Left ventricle myocardium inferior (tissue), 1 donor: Measurements from ENCODE around the gene GANC. TPM values are rescaled to one million over a fixed set of nuclear protein-coding genes. Genes with fewer than 3 reads are reported as not detected.
"Not testable (repeated sequence)": the region's sequence is repeated elsewhere in the genome, so short reads cannot be mapped to it uniquely, and the experiment has no call there.

Experiments
- DNase-seq: peaks from one replicate; pipeline ENCODE4 v3.0.0-alpha.2; 2020
- H3K27ac ChIP-seq: fragments of 200-600 bp; replicated peaks from 2 replicates; pipeline ENCODE4 v1.8.0; 2021
- H3K27me3 ChIP-seq: fragments of 200-600 bp; 2 replicates; pipeline ENCODE4 v1.8.0; 2021; ENCODE audit warnings: low read depth
- H3K36me3 ChIP-seq: fragments of 200-600 bp; 2 replicates; pipeline ENCODE4 v1.8.0; 2021
- H3K4me1 ChIP-seq: fragments of 200-600 bp; 2 replicates; pipeline ENCODE4 v1.8.0; 2021
- H3K4me3 ChIP-seq: fragments of 200-600 bp; 2 replicates; pipeline ENCODE4 v1.8.0; 2021; ENCODE audit warnings: mild to moderate bottlenecking, moderate library complexity
- H3K9me3 ChIP-seq: fragments of 200-600 bp; replicated peaks from 2 replicates; pipeline ENCODE4 v1.8.0; 2021
- intact Hi-C: fragments of 100-400 bp; cut with micrococcal nuclease; formaldehyde crosslinking; loops from one replicate; pipeline ENCODE4 v1.11.0; 2022
- total RNA-seq: library from RNA; stranded (reverse); fragmentation: NEBNext Ultra II Directional; extraction: Animal tissue kit (Norgen Biotek cat#: 25700); gene quantifications from one replicate; pipeline ENCODE4 v1.2.1, GENCODE V29; 2021
- TF ChIP-seq, protein P1 (sequence below): fragments of 200-600 bp; IDR thresholded peaks from 2 replicates; pipeline ENCODE4 v1.8.0; 2021; ENCODE audit warnings: antibody characterized with exemption, mild to moderate bottlenecking, borderline replicate concordance
- donor health status: DM: no; HTN: yes; CAD: no; lungs with severe emphysema.

GANC gene
- total RNA-seq, 1 donor from 2014 or later = 14.5 TPM

DNA sequence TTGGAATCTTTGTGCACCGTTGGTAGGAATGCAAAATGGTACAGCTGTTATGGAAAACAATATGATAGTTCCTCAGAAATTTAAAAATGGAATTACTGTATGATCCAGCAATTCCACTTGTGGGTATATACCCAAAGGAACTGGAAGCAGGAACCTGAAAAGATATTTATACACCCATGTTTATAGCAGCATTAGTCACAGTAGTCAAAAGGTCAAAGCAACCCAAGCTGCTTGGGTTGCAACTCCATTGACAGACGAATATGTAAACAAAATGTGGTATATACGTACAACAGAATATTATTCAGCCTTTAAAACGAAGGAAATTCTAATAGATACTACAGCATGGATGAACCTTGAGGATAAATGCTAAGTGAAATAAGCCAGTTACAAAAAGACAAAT is 51.3 kb downstream of the GANC start:
- intact Hi-C loops = no loop called here
- no peaks in the 10 kb centered on the region for H3K4me1 ChIP-seq
- TF ChIP-seq, protein P1, sequence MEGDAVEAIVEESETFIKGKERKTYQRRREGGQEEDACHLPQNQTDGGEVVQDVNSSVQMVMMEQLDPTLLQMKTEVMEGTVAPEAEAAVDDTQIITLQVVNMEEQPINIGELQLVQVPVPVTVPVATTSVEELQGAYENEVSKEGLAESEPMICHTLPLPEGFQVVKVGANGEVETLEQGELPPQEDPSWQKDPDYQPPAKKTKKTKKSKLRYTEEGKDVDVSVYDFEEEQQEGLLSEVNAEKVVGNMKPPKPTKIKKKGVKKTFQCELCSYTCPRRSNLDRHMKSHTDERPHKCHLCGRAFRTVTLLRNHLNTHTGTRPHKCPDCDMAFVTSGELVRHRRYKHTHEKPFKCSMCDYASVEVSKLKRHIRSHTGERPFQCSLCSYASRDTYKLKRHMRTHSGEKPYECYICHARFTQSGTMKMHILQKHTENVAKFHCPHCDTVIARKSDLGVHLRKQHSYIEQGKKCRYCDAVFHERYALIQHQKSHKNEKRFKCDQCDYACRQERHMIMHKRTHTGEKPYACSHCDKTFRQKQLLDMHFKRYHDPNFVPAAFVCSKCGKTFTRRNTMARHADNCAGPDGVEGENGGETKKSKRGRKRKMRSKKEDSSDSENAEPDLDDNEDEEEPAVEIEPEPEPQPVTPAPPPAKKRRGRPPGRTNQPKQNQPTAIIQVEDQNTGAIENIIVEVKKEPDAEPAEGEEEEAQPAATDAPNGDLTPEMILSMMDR = no peak
- peaks cover 70% of the 10 kb centered on the region for H3K36me3 ChIP-seq
- DNase-seq = no peak
- no peaks in the 10 kb centered on the region for H3K27me3 ChIP-seq
- no peaks in the 10 kb centered on the region for H3K9me3 ChIP-seq
- no peak overlapping the region for H3K4me3 ChIP-seq
- no peak overlapping the region for H3K27ac ChIP-seq

DNA sequence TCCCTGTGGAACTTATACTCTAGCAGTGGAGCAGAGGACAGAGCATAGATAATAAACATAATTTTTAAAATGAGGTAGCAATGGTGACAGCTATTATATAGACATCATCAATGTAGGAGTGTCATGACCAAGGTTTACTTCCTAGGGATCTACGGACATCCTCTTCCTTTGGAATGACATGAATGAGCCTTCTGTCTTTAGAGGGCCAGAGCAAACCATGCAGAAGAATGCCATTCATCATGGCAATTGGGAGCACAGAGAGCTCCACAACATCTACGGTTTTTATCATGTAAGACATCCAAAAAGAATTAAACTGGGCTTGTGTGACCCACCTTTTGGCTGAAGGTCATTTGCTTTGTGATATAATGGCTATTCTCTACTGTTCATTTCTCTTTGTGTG is 56.2 kb downstream of the GANC start:
- no peak overlapping the region for H3K4me3 ChIP-seq
- H3K36me3 ChIP-seq = peaks cover 64% of the 10 kb centered on the region
- H3K27ac ChIP-seq = no peak overlapping the region
- peaks cover under 1% of the 10 kb centered on the region for H3K9me3 ChIP-seq
- TF ChIP-seq, protein P1 = no peak
- DNase-seq = no peak
- no peaks in the 10 kb centered on the region for H3K27me3 ChIP-seq
- H3K4me1 ChIP-seq = peaks cover 12% of the 10 kb centered on the region
- intact Hi-C loops = no loop called here

DNA sequence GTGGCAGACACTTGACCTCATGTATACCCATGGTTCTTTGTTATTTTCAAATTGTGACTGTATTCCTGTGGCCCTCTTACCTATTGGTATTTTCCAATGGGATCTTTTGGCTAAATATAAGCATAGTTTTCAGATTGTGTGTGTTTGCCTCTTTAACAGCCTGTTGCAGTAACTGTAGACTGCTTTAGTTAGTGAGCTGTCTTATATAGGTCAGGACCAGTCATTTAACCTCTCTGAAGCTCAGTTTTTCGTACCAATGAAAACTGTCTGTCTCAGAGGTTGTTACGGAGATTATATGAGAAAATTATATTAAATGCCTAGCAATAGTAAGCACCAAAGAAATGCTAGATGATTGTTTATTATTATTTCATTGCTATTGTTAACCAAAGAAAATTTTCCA is 57.0 kb downstream of the GANC start:
- peaks cover 64% of the 10 kb centered on the region for H3K36me3 ChIP-seq
- H3K27me3 ChIP-seq = no peaks in the 10 kb centered on the region
- intact Hi-C loops = no loop called here
- peaks cover 9% of the 10 kb centered on the region for H3K9me3 ChIP-seq
- H3K4me1 ChIP-seq = peaks cover 12% of the 10 kb centered on the region
- TF ChIP-seq, protein P1 = no peak
- H3K4me3 ChIP-seq = no peak overlapping the region
- no peak for DNase-seq
- peak overlapping the region; percentile 72 for H3K27ac ChIP-seq

- peak overlapping the region; percentile 72 for H3K27ac ChIP-seq
- no peak overlapping the region for H3K4me3 ChIP-seq
- no peaks in the 10 kb centered on the region for H3K27me3 ChIP-seq
- H3K9me3 ChIP-seq = peaks cover 20% of the 10 kb centered on the region
- DNase-seq = no peak
- intact Hi-C loops = no loop called here
- peaks cover 12% of the 10 kb centered on the region for H3K4me1 ChIP-seq
- TF ChIP-seq, protein P1 = no peak
- H3K36me3 ChIP-seq = peaks cover 62% of the 10 kb centered on the region
These were observed 58.2 kb downstream of the GANC start for GRCh38 chr15:42331235-42331634.

- H3K36me3 ChIP-seq = peaks cover 51% of the 10 kb centered on the region
- no peaks in the 10 kb centered on the region for H3K27me3 ChIP-seq
- H3K9me3 ChIP-seq = peaks cover 28% of the 10 kb centered on the region
- H3K4me3 ChIP-seq = no peak overlapping the region
- intact Hi-C loops = no loop called here
- H3K27ac ChIP-seq = no peak overlapping the region
- peaks cover 12% of the 10 kb centered on the region for H3K4me1 ChIP-seq
- TF ChIP-seq, protein P1 = no peak
- no peak for DNase-seq
These were observed 59.3 kb downstream of the GANC start for GRCh38 chr15:42332331-42332730.

GRCh38 chr15:42335074-42335473 is 62.1 kb downstream of the GANC start:
- Histone ChIP-seq H3K27ac (no peak overlapping the region), H3K36me3 (peaks cover 38% of the 10 kb centered on the region), H3K27me3 (no peaks in the 10 kb centered on the region), H3K9me3 (peaks cover 28% of the 10 kb centered on the region), H3K4me3 (no peak overlapping the region), H3K4me1 (peaks cover 19% of the 10 kb centered on the region)
- intact Hi-C loops = no loop called here
- TF ChIP-seq, protein P1 = no peak
- no peak for DNase-seq

DNA sequence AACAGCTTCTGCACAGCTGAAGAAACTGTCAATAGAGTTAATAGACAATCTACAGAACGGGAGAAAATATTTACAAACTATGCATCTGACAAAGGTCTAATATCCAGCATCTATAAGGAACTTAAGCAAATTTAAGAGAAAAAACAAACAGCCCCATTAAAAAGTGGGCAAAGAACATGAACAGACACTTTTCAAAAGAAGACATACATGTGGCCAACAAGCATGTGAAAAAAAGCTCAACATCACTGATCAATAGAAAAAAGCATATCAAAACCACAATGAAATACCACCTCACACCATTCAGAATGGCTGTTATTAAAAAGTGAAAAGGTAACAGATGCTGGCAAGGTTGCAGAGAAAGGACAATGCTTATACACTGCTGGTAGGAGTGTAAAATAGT is 63.6 kb downstream of the GANC start:
- intact Hi-C loops, H3K4me3 ChIP-seq: not testable (repeated sequence)

DNA sequence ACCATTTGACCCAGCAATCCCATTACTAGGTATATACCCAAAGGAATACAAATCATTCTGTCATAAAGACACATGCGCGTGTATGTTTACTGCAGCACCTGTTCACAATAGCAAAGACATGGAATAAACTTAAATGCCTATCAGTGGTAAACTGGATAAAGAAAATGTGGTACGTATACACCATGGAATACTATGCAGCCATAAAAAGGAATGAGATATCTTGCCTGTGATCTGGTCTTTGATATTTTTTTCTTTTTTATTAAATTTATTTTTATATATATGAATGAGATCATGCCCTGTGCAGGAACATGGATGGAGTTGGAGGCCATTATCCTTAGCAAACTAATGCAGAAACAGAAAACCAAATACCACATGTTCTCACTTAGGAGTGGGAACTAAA is 64.1 kb downstream of the GANC start:
- H3K4me3 ChIP-seq, DNase-seq, H3K27ac ChIP-seq, H3K27me3 ChIP-seq, H3K4me1 ChIP-seq, intact Hi-C loops: not testable (repeated sequence)
- peaks cover 40% of the 10 kb centered on the region for H3K36me3 ChIP-seq
- peaks cover 28% of the 10 kb centered on the region for H3K9me3 ChIP-seq

More for the DNA sequence above, 63.6 kb downstream of the GANC start:
- not testable (repeated sequence) for H3K27me3 ChIP-seq, DNase-seq, H3K27ac ChIP-seq
- Histone ChIP-seq H3K4me1 (peaks cover 14% of the 10 kb centered on the region), H3K36me3 (peaks cover 37% of the 10 kb centered on the region), H3K9me3 (peaks cover 28% of the 10 kb centered on the region)
